GM23248 (cell line): ENCODE data around the gene SST.

Experiments
- EZH2 ChIP-seq: fragments of 200-600 bp; sonication (generic); IDR thresholded peaks from 2 replicates; pipeline ENCODE4 v1.6.1; 2018; ENCODE audit warnings: antibody characterized with exemption, mild to moderate bottlenecking; ENCODE audit not compliant: insufficient read depth, poor library complexity, severe bottlenecking
- EZH2phosphoT487 ChIP-seq: fragments of 200-600 bp; sonication (generic); IDR thresholded peaks from 2 replicates; pipeline ENCODE4 v1.6.1; 2018; ENCODE audit warnings: antibody characterized with exemption, moderate library complexity, mild to moderate bottlenecking, low read depth; ENCODE audit not compliant: insufficient read depth

GRCh38 chr3:187673012-187673411 is 2.8 kb upstream of the SST start:
- TF ChIP-seq EZH2 = no peak
- no peak for TF ChIP-seq EZH2phosphoT487
